ENCODE results near the gene COBLL1. TPM values are rescaled to one million over a fixed set of nuclear protein-coding genes. Genes with fewer than 3 reads are reported as not detected.
A peak's percentile ranks its signal among the peaks of the same experiment; 100 is the strongest.
"Not testable (repeated sequence)": the region's sequence is repeated elsewhere in the genome, so short reads cannot be mapped to it uniquely, and the experiment has no call there.

Gene COBLL1
- total RNA-seq, 6 experiments from 2014 or later = 38.1 to 133 (median 67.6) TPM

DNA sequence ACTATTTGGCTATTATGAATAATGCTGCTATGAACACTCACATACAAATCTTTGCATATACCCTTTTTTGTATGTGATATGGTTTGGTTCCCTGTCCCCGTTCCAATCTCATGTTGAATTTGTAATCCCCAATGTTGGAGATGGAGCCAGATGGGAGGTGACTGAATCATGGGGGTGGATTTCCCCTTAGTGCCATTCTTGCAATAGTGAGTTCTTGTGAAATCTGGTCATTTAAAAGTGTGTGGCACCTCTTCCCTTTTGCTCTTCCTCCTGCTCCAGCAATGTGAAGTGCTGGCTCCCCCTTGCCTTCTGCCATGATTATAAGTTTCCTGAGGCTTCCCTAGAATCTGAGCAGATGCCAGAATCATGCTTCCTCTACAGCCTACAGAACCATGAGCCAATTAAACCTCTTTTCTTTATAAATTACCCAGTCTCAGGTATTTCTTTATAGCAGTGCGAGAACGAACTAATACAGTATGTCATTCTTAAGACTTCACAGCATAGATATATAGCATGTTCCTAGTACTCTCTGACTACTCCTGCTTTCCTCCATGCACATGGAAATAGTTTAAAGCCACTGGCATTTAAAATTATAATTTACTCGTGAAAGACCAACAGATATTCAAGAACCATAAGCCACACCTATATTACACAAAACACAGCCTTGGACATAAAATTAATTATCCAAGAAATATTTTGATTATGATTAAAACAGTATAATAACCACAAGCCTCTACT is 75.2 kb downstream of the COBLL1 start:
- H3K36me3 ChIP-seq = no peaks in the 10 kb centered on the region
- H3K4me3 ChIP-seq = no peak overlapping the region
- H3K9me3 ChIP-seq = no peaks in the 10 kb centered on the region
- peaks cover 0 to 30% (median 4%) of the 10 kb centered on the region in 4 donors for H3K4me1 ChIP-seq
- 64% methylated on average over 4 of the region's 4 CpGs for WGBS (ENCODE audit: insufficient coverage, low coverage, low lambda C conversion rate, missing lambda C conversion rate)
- peak overlapping the region in 1 of 3 donors; percentile 38 for H3K27ac ChIP-seq
- no peak for DNase-seq
- intact Hi-C loops (cut with DNase I) = no loop called here
- H3K27me3 ChIP-seq = no peaks in the 10 kb centered on the region
- peak in 3 of 4 donors; percentile 71 to 80 (median 80) for ATAC-seq
- TF ChIP-seq, protein P1, sequence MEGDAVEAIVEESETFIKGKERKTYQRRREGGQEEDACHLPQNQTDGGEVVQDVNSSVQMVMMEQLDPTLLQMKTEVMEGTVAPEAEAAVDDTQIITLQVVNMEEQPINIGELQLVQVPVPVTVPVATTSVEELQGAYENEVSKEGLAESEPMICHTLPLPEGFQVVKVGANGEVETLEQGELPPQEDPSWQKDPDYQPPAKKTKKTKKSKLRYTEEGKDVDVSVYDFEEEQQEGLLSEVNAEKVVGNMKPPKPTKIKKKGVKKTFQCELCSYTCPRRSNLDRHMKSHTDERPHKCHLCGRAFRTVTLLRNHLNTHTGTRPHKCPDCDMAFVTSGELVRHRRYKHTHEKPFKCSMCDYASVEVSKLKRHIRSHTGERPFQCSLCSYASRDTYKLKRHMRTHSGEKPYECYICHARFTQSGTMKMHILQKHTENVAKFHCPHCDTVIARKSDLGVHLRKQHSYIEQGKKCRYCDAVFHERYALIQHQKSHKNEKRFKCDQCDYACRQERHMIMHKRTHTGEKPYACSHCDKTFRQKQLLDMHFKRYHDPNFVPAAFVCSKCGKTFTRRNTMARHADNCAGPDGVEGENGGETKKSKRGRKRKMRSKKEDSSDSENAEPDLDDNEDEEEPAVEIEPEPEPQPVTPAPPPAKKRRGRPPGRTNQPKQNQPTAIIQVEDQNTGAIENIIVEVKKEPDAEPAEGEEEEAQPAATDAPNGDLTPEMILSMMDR (IDR thresholded peaks at IDR 0.05) = no peak
- no peak for TF ChIP-seq POLR2A (IDR thresholded peaks at IDR 0.05)

DNA sequence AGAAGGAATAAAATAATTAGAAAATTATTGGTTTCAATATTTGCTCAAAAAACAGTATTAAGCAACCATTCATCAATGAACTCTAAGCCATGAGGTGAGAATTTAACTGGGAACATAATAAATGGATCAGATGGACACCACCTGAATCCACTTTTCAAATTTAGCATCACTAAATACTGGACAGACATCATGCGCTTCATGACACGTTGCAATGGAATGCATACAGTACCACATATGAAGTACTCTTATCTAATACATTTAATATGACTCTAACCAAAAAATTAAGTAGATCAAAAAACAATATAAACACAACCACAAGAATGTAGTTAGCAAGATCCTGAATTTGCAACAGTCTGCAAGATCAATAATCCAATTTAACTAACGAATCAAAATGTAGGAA is 76.6 kb downstream of the COBLL1 start:
- no peak for TF ChIP-seq POLR2A (IDR thresholded peaks at IDR 0.05)
- no peak overlapping the region for H3K4me3 ChIP-seq
- H3K27me3 ChIP-seq = no peaks in the 10 kb centered on the region
- ATAC-seq (no peak), DNase-seq (no peak)
- peaks cover 0 to 30% (median 4%) of the 10 kb centered on the region in 4 donors for H3K4me1 ChIP-seq
- H3K9me3 ChIP-seq = no peaks in the 10 kb centered on the region
- H3K36me3 ChIP-seq = no peaks in the 10 kb centered on the region
- H3K27ac ChIP-seq = no peak overlapping the region
- WGBS (ENCODE audit: insufficient coverage, low coverage, low lambda C conversion rate, missing lambda C conversion rate) = 76% methylated on average over 3 of the region's 3 CpGs
- intact Hi-C loops (cut with DNase I) = no loop called here

DNA sequence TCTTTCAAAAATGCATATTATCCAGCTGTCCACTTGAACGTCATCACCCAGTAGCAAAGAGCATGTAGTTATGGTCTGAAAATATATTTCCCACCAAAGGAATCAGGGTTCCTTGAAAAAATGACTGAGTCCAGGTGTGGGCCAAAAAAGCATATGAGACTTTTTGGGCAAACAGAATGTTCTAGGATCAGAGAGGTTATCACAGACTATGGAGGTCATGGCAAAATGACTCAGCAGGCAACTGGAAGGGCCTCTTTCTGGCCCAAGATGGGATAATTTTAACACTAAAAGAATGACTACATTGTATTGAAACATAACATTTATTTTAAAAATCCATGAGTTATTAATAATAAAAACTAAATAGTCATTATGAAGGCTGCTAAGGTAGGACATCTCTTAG is 77.1 kb downstream of the COBLL1 start:
- WGBS (ENCODE audit: insufficient coverage, low coverage, low lambda C conversion rate, missing lambda C conversion rate) = 58% methylated on average over 1 of the region's 1 CpG
- DNase-seq (no peak), ATAC-seq (peak in 2 of 4 donors; percentile 8 to 45)
- no peaks in the 10 kb centered on the region for H3K9me3 ChIP-seq
- intact Hi-C loops (cut with DNase I) = no loop called here
- H3K27ac ChIP-seq = no peak overlapping the region
- no peak overlapping the region for H3K4me3 ChIP-seq
- H3K27me3 ChIP-seq = no peaks in the 10 kb centered on the region
- TF ChIP-seq, protein P1 (IDR thresholded peaks at IDR 0.05) = no peak
- TF ChIP-seq POLR2A (IDR thresholded peaks at IDR 0.05) = no peak
- peaks cover 0 to 30% (median 4%) of the 10 kb centered on the region in 4 donors for H3K4me1 ChIP-seq
- no peaks in the 10 kb centered on the region for H3K36me3 ChIP-seq

DNA sequence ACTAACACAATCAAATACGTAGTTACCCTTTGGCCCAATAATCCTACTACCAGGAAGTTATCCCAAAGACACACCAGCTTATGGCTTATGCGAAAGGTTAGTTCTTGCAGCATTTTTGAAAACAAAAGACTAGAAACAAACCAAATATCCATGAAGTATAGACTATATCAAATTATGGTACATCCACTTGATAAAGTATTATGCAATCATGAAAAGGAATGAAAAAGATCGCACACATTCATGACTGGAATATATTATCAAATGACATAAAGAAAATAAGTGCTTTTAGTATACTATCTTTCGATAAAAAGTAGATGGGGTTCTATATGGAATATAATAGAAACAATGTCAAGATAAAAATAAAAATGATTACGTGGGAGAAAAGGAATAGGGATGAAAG is 78.2 kb downstream of the COBLL1 start:
- H3K4me1 ChIP-seq = peaks cover 0 to 32% (median 7%) of the 10 kb centered on the region in 4 donors
- no peaks in the 10 kb centered on the region for H3K36me3 ChIP-seq
- no peak for ATAC-seq
- no peak for DNase-seq
- no peak overlapping the region for H3K27ac ChIP-seq
- 92% methylated on average over 5 of the region's 5 CpGs for WGBS (ENCODE audit: insufficient coverage, low coverage, low lambda C conversion rate, missing lambda C conversion rate)
- intact Hi-C loops (cut with DNase I) = no loop called here
- H3K27me3 ChIP-seq = no peaks in the 10 kb centered on the region
- TF ChIP-seq POLR2A (IDR thresholded peaks at IDR 0.05) = no peak
- TF ChIP-seq, protein P1 (IDR thresholded peaks at IDR 0.05) = no peak
- no peaks in the 10 kb centered on the region for H3K9me3 ChIP-seq
- no peak overlapping the region for H3K4me3 ChIP-seq

DNA sequence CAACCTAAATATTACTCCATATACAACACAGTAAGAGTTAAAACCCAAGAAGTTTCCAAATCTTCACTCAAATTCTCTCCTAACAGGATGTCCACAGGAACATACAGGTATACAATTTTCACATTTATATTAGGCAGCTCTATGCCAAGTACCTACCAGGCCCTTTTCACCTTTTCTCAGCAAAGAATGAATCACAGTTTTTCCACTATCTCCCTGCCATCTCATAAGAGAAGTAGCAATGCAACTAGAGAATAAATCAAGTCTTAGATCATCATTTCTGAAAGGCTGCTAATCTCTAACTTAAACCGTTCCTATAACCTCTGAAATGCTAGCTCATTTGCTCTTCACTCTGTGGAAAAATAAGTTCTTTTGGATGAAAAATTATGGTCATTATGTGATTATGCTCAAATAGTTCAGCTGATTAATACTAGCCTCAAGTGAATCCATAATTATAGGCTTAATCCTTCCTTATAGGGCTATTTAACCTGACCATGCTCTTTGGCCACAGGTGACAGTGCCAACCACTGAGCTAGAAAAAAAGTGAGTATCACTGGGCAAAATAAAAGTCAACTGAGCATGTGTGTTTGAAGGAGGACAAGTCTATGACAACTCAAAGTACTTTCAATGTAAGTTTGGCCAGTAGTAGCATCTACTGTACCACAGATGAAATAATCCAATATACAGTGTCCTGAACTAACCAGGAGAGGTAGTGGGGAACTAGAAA is 79.7 kb downstream of the COBLL1 start:
- intact Hi-C loops (cut with DNase I) = no loop called here
- Histone ChIP-seq H3K4me1 (peaks cover 0 to 31% (median 7%) of the 10 kb centered on the region in 4 donors), H3K27ac (peak overlapping the region in 1 of 3 donors; percentile 5), H3K4me3 (no peak overlapping the region), H3K27me3 (no peaks in the 10 kb centered on the region), H3K36me3 (no peaks in the 10 kb centered on the region), H3K9me3 (no peaks in the 10 kb centered on the region)
- WGBS (ENCODE audit: insufficient coverage, low coverage, low lambda C conversion rate, missing lambda C conversion rate) = 82% methylated on average over 1 of the region's 1 CpG
- TF ChIP-seq POLR2A (IDR thresholded peaks at IDR 0.05) = no peak
- TF ChIP-seq, protein P1 (IDR thresholded peaks at IDR 0.05) = no peak
- ATAC-seq (peak in 2 of 4 donors; percentile 14 to 16), DNase-seq (no peak)

DNA sequence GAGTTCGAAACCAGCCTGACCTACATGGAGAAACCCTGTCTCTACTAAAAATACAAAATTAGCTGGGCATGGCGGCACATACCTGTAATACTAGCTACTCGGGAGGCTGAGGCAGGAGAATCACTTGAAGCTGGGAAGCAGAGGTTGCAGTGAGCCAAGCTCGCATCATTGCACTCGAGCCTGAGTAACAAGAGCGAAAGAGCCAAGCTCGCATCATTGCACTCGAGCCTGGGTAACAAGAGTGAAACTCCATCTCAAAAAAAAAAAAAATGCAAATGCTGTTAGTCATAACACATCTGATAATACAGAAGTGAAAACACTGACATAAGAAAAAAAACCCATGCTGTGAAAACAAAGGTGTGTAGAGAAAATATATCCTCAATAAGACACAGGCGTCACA is 80.4 kb downstream of the COBLL1 start:
- 84% methylated on average over 7 of the region's 9 CpGs for WGBS (ENCODE audit: insufficient coverage, low coverage, low lambda C conversion rate, missing lambda C conversion rate)
- ATAC-seq = not testable (repeated sequence)

More for the DNA sequence above, 80.4 kb downstream of the COBLL1 start:
- H3K9me3 ChIP-seq; H3K36me3 ChIP-seq; intact Hi-C loops (cut with DNase I); H3K27ac ChIP-seq; H3K4me3 ChIP-seq; DNase-seq; H3K27me3 ChIP-seq: not testable (repeated sequence)
- H3K4me1 ChIP-seq = peaks cover 0 to 24% (median 7%) of the 10 kb centered on the region in 4 donors

Data from right lobe of liver (tissue), 6 donors.